ENCODE measurements around the gene IL17RA. TPM values are rescaled to one million over a fixed set of nuclear protein-coding genes. Genes with fewer than 3 reads are reported as not detected.

IL17RA gene
- total RNA-seq, 1 experiment from 2014 or later = 12.1 TPM

- H3K36me3 ChIP-seq (ENCODE audit: insufficient read depth, low read length, poor library complexity, severe bottlenecking) = peaks cover 4% of the 10 kb centered on the region
- DNase-seq (ENCODE audit: low spot score) = no peak
- H3K27me3 ChIP-seq (replicated peaks; ENCODE audit: insufficient read depth, low read depth, low read length, poor library complexity) = no peaks in the 10 kb centered on the region
- H3K4me3 ChIP-seq (ENCODE audit: low read depth, low read length, poor library complexity, severe bottlenecking) = no peak overlapping the region
- H3K27ac ChIP-seq (ENCODE audit: low read depth, low read length, poor library complexity, severe bottlenecking) = no peak overlapping the region
- TF ChIP-seq CTCF (conservative IDR thresholded peaks at IDR 0.05; ENCODE audit: low read depth, low read length) = no peak
- TF ChIP-seq EZH2 (IDR thresholded peaks at IDR 0.05; ENCODE audit: borderline replicate concordance, low read depth, low read length, poor library complexity, severe bottlenecking) = no peak
- no TSS peak for BruUV-seq (replicated peaks)
- peaks cover 5% of the 10 kb centered on the region for H3K4me1 ChIP-seq (ENCODE audit: insufficient read depth, low read length, poor library complexity, severe bottlenecking)
- H3K9me3 ChIP-seq (ENCODE audit: low read depth, low read length, poor library complexity, severe bottlenecking) = no peaks in the 10 kb centered on the region
- CTCF ChIA-PET = no interaction called here
- intact Hi-C loops (cut with micrococcal nuclease; ENCODE audit: unreplicated experiment) = no loop called here
- POLR2A ChIA-PET (ENCODE audit: low non-redundant PET) = no interaction called here
Measured at GRCh38 chr22:17155941-17156340, 71.1 kb downstream of the IL17RA start.

- intact Hi-C loops (cut with micrococcal nuclease; ENCODE audit: unreplicated experiment) = no loop called here
- Histone ChIP-seq H3K36me3 (ENCODE audit: insufficient read depth, low read length, poor library complexity, severe bottlenecking) (peaks cover 4% of the 10 kb centered on the region), H3K9me3 (ENCODE audit: low read depth, low read length, poor library complexity, severe bottlenecking) (no peaks in the 10 kb centered on the region), H3K27me3 (replicated peaks; ENCODE audit: insufficient read depth, low read depth, low read length, poor library complexity) (no peaks in the 10 kb centered on the region), H3K27ac (ENCODE audit: low read depth, low read length, poor library complexity, severe bottlenecking) (no peak overlapping the region), H3K4me1 (ENCODE audit: insufficient read depth, low read length, poor library complexity, severe bottlenecking) (peaks cover 5% of the 10 kb centered on the region), H3K4me3 (ENCODE audit: low read depth, low read length, poor library complexity, severe bottlenecking) (peak overlapping the region; percentile 84)
- ChIA-PET POLR2A (ENCODE audit: low non-redundant PET) (no interaction called here), CTCF (no interaction called here)
- TSS peak; percentile 59 for BruUV-seq (replicated peaks)
- no peak for DNase-seq (ENCODE audit: low spot score)
- TF ChIP-seq EZH2 (IDR thresholded peaks at IDR 0.05; ENCODE audit: borderline replicate concordance, low read depth, low read length, poor library complexity, severe bottlenecking) (no peak), CTCF (conservative IDR thresholded peaks at IDR 0.05; ENCODE audit: low read depth, low read length) (no peak)
Measured at GRCh38 chr22:17157714-17158113, 72.9 kb downstream of the IL17RA start.

- TF ChIP-seq CTCF (conservative IDR thresholded peaks at IDR 0.05; ENCODE audit: low read depth, low read length) (no peak), EZH2 (IDR thresholded peaks at IDR 0.05; ENCODE audit: borderline replicate concordance, low read depth, low read length, poor library complexity, severe bottlenecking) (no peak)
- POLR2A ChIA-PET (ENCODE audit: low non-redundant PET) = no interaction called here
- H3K27ac ChIP-seq (ENCODE audit: low read depth, low read length, poor library complexity, severe bottlenecking) = peak overlapping the region; percentile 93
- no peaks in the 10 kb centered on the region for H3K9me3 ChIP-seq (ENCODE audit: low read depth, low read length, poor library complexity, severe bottlenecking)
- no peak for DNase-seq (ENCODE audit: low spot score)
- CTCF ChIA-PET = interaction anchor here (0.6 kb wide), 1 partner anchor 242 kb away, joined by 3 read pairs; no protein-coding TSS in a partner anchor
- no TSS peak for BruUV-seq (replicated peaks)
- peaks cover 5% of the 10 kb centered on the region for H3K4me1 ChIP-seq (ENCODE audit: insufficient read depth, low read length, poor library complexity, severe bottlenecking)
- peak overlapping the region; percentile 84 for H3K4me3 ChIP-seq (ENCODE audit: low read depth, low read length, poor library complexity, severe bottlenecking)
- intact Hi-C loops (cut with micrococcal nuclease; ENCODE audit: unreplicated experiment) = no loop called here
- no peaks in the 10 kb centered on the region for H3K27me3 ChIP-seq (replicated peaks; ENCODE audit: insufficient read depth, low read depth, low read length, poor library complexity)
- peaks cover 4% of the 10 kb centered on the region for H3K36me3 ChIP-seq (ENCODE audit: insufficient read depth, low read length, poor library complexity, severe bottlenecking)
Measured at GRCh38 chr22:17158176-17158567, 73.4 kb downstream of the IL17RA start.
